Thyroid gland (tissue), 4 donors: ENCODE data around the gene SLC4A3.

Experiments
- CTCF ChIP-seq, 6 experiments: fragments of 200-600 bp in 3 of 6; fragments of 450-650 bp in 3 of 6; sonication (generic) in 3 of 6; IDR thresholded peaks; one replicate each; pipeline ENCODE4 v1.5.1; 2016 to 2019; ENCODE audit warnings: antibody characterized with exemption in 6 of 6, mild to moderate bottlenecking in 2 of 6, inconsistent platforms in 1 of 6, moderate library complexity in 1 of 6
- POLR2A ChIP-seq, 2 donors: fragments of 450-650 bp; IDR thresholded peaks; one replicate each; pipeline ENCODE4 v1.6.1; 2017; ENCODE audit warnings: antibody characterized with exemption in 2 of 2, mild to moderate bottlenecking in 2 of 2, moderate library complexity in 1 of 2

- TF ChIP-seq CTCF (IDR thresholded peaks at IDR 0.05) (no peak), POLR2A (IDR thresholded peaks at IDR 0.05) (no peak)
These were observed 3.5 kb downstream of the SLC4A3 start for GRCh38 chr2:219630770-219631405.
